Keratinocyte (primary cell): Measurements from ENCODE around the gene TTC9B. TPM values are rescaled to one million over a fixed set of nuclear protein-coding genes. Genes with fewer than 3 reads are reported as not detected.

Experiments
- DNase-seq: peaks from one replicate; pipeline ENCODE4 v3.0.0-alpha.2; 2011; ENCODE audit warnings: low read depth, missing footprints, low spot score
- FAIRE-seq: peaks from 2 replicates; lab custom pipeline; 2011; peaks lifted over from hg19 to GRCh38; lab: Jason Lieb, UNC
- H2AFZ ChIP-seq: 2 replicates; pipeline ENCODE4 v1.6.0; 2012; ENCODE audit warnings: low read length, control low read depth, inconsistent platforms; ENCODE audit not compliant: control insufficient read depth
- H3K27ac ChIP-seq: 2 replicates; pipeline ENCODE4 v1.5.1; 2011; ENCODE audit warnings: low read length; ENCODE audit not compliant: control insufficient read depth, insufficient read depth
- H3K27me3 ChIP-seq: 3 replicates; pipeline ENCODE4 v1.6.0; 2011; ENCODE audit warnings: low read length; ENCODE audit not compliant: control insufficient read depth, insufficient read depth; ENCODE audit errors: extremely low read depth
- H3K36me3 ChIP-seq, 2 experiments: 2 replicates in 1 of 2; 3 replicates in 1 of 2; pipeline ENCODE4 v1.5.1; 2011; ENCODE audit warnings: low read length in 2 of 2, mild to moderate bottlenecking in 1 of 2; ENCODE audit not compliant: control insufficient read depth in 2 of 2, insufficient read depth in 2 of 2; ENCODE audit errors: extremely low read depth in 1 of 2
- H3K4me1 ChIP-seq: 3 replicates; pipeline ENCODE4 v1.5.1; 2011; ENCODE audit warnings: low read length; ENCODE audit not compliant: control insufficient read depth, insufficient read depth; ENCODE audit errors: extremely low read depth
- H3K4me2 ChIP-seq: 3 replicates; pipeline ENCODE4 v1.6.0; 2011; ENCODE audit warnings: low read depth, low read length; ENCODE audit not compliant: control insufficient read depth, insufficient read depth; ENCODE audit errors: extremely low read depth
- H3K4me3 ChIP-seq, 3 experiments: fragments of 200-600 bp in 1 of 3; sonication (generic) in 1 of 3; 2 replicates in 2 of 3; 3 replicates in 1 of 3; pipeline ENCODE4 v1.5.1; 2011 to 2016; ENCODE audit warnings: low read length in 3 of 3, mild to moderate bottlenecking in 3 of 3, control low read depth in 2 of 3, inconsistent platforms in 1 of 3, low read depth in 1 of 3, mixed read lengths in 1 of 3, mixed run types in 1 of 3, moderate library complexity in 1 of 3; ENCODE audit not compliant: control insufficient read depth in 2 of 3, insufficient read depth in 2 of 3; ENCODE audit errors: extremely low read depth in 1 of 3
- H3K79me2 ChIP-seq: 2 replicates; pipeline ENCODE4 v1.6.0; 2012; ENCODE audit warnings: low read length; ENCODE audit not compliant: control insufficient read depth, insufficient read depth
- H3K9ac ChIP-seq: 3 replicates; pipeline ENCODE4 v1.6.0; 2011; ENCODE audit warnings: low read length; ENCODE audit not compliant: control insufficient read depth, insufficient read depth; ENCODE audit errors: extremely low read depth
- H3K9me1 ChIP-seq: 3 replicates; pipeline ENCODE4 v1.6.0; 2011; ENCODE audit warnings: low read length; ENCODE audit not compliant: control insufficient read depth, insufficient read depth; ENCODE audit errors: extremely low read depth
- H3K9me3 ChIP-seq: 2 replicates; pipeline ENCODE4 v1.5.1; 2012; ENCODE audit warnings: low read depth, low read length; ENCODE audit not compliant: control insufficient read depth
- H4K20me1 ChIP-seq: 3 replicates; pipeline ENCODE4 v1.6.0; 2011; ENCODE audit warnings: low read length; ENCODE audit not compliant: control insufficient read depth, insufficient read depth; ENCODE audit errors: extremely low read depth
- EZH2 ChIP-seq: IDR thresholded peaks from one replicate; pipeline ENCODE4 v1.6.1; 2012; ENCODE audit warnings: inconsistent platforms, mild to moderate bottlenecking, low read length, moderate library complexity
- dilution Hi-C: fragments of 300-500 bp; cut with MboI; formaldehyde crosslinking; loops from one replicate; pipeline ENCODE4 v1.7.0; 2020; ENCODE audit warnings: low sequenced_read_pairs; ENCODE audit not compliant: extremely low pct_ligation_motif_present
- polyA plus RNA-seq, 5 experiments: library from polyadenylated mRNA; depleted of rRNA in 3 of 5; stranded (reverse) in 3 of 5; stranded (forward) in 1 of 5; unstranded in 1 of 5; fragments of >200 nt; gene quantifications; 1 replicate in 1 of 5; 2 replicates in 3 of 5; 3 replicates in 1 of 5; pipeline versions ENCODE4 v1.2.1 to v1.2.3, GENCODE V29; 2011 to 2012; ENCODE audit warnings: missing spikeins in 2 of 5, low read depth in 1 of 5, low replicate concordance in 1 of 5
- TF ChIP-seq, protein P1 (sequence below), 3 experiments: IDR thresholded peaks in 1 of 3; conservative IDR thresholded peaks in 1 of 3; optimal IDR thresholded peaks in 1 of 3; 2 replicates in 2 of 3; 3 replicates in 1 of 3; pipeline versions ENCODE3 to v1.5.1; 2011; ENCODE audit warnings: low read length in 3 of 3, mild to moderate bottlenecking in 3 of 3, moderate library complexity in 2 of 3, control low read depth in 1 of 3, inconsistent platforms in 1 of 3; ENCODE audit not compliant: insufficient read depth in 2 of 3; ENCODE audit errors: extremely low read depth in 1 of 3

Gene TTC9B
- polyA plus RNA-seq, 1 donor (not counting 4 experiments of a cell fraction or from before 2014, with no cell fraction given), result not detected

DNA sequence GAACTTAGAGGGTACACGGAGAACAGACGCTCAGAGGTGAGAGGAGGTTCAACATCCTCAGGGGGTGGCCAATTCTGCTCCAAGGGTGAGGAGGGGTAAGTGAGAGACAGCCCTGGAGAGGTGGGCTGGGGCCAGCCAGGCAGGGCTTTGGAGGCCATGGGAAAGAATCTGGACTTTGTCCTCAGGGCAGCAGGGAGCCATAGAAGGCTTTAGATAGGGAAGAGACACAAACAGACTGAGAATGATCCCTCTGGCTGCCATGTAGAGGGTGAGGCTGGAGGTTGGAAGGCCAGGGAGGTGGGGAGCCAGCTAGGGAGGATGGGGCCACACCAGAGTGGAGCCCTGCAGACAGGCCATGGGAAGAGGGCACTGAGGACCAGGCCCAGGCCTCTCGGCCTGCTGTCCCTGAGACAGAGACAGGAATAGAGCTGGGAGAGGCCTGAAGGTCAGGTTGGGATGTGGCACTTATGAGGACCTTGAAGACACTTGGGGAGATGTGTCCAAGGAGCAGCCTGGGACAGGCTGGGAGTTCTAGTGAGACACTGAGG is 37.5 kb upstream of the TTC9B start:
- Histone ChIP-seq H3K79me2 (peaks cover 20% of the 10 kb centered on the region), H3K9ac (no peak overlapping the region), H2AFZ (no peak overlapping the region), H3K27me3 (no peaks in the 10 kb centered on the region), H3K36me3 (peaks cover 8 to 16% of the 10 kb centered on the region in 2 experiments), H3K9me1 (peaks cover 6% of the 10 kb centered on the region), H3K9me3 (no peaks in the 10 kb centered on the region), H3K4me1 (peaks cover 9% of the 10 kb centered on the region), H3K4me3 (no peak overlapping the region), H3K27ac (no peak overlapping the region), H3K4me2 (no peak overlapping the region), H4K20me1 (peaks cover 10% of the 10 kb centered on the region)
- DNase-seq (no peak), FAIRE-seq (no peak)
- TF ChIP-seq EZH2, result no peak
- TF ChIP-seq, protein P1, sequence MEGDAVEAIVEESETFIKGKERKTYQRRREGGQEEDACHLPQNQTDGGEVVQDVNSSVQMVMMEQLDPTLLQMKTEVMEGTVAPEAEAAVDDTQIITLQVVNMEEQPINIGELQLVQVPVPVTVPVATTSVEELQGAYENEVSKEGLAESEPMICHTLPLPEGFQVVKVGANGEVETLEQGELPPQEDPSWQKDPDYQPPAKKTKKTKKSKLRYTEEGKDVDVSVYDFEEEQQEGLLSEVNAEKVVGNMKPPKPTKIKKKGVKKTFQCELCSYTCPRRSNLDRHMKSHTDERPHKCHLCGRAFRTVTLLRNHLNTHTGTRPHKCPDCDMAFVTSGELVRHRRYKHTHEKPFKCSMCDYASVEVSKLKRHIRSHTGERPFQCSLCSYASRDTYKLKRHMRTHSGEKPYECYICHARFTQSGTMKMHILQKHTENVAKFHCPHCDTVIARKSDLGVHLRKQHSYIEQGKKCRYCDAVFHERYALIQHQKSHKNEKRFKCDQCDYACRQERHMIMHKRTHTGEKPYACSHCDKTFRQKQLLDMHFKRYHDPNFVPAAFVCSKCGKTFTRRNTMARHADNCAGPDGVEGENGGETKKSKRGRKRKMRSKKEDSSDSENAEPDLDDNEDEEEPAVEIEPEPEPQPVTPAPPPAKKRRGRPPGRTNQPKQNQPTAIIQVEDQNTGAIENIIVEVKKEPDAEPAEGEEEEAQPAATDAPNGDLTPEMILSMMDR (optimal IDR thresholded peaks at IDR 0.05 in 1 of 3, IDR thresholded peaks at IDR 0.05 in 1 of 3, conservative IDR thresholded peaks at IDR 0.05 in 1 of 3; ENCODE audit: extremely low read depth in 1 of 3, insufficient read depth in 2 of 3, low read length in 3 of 3), result no peak
- dilution Hi-C loops, result no loop called here

DNA sequence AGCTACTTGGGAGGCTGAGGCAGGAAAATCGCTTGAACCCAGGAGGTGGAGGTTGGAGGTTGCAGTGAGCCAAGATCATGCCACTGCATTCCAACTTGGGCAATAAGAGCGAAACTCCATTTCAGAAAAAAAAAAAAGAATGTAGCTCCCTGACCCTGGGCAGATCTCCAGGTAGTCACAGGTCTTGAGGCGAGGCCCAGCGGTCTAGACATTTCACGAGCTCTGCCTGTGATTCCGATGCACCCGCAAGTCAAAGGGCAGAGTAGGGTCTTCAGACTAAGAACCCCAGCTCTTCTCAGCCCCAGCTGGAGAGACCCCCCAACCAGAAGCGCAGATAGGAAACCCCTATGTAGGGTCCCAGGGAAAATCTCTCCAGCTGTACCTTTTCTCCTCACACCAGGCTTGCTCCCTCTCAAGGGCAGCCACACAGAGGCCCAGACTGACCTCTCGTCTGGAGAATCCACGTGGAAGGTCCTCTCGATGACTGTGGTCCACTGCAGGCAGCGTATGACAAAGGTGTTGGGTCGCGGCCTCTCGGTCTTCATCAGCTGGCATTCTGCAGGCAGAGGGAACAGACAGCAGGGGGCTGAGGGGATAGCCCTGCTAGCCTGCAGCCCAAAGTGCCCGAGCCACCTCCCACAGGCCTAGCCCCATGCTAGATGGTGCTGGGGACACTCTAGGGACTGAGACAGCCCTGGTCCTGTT is 36.7 kb upstream of the TTC9B start:
- dilution Hi-C loops, result no loop called here
- Histone ChIP-seq H3K4me2 (no peak overlapping the region), H3K9me1 (peaks cover 6% of the 10 kb centered on the region), H2AFZ (no peak overlapping the region), H3K4me1 (peaks cover 9% of the 10 kb centered on the region), H3K9ac (no peak overlapping the region), H3K27me3 (no peaks in the 10 kb centered on the region), H3K36me3 (peaks cover 8 to 18% of the 10 kb centered on the region in 2 experiments), H3K79me2 (peaks cover 20% of the 10 kb centered on the region), H3K27ac (no peak overlapping the region), H3K9me3 (no peaks in the 10 kb centered on the region), H3K4me3 (no peak overlapping the region), H4K20me1 (peaks cover 10% of the 10 kb centered on the region)
- DNase-seq (no peak), FAIRE-seq (no peak)
- TF ChIP-seq, protein P1 (optimal IDR thresholded peaks at IDR 0.05 in 1 of 3, IDR thresholded peaks at IDR 0.05 in 1 of 3, conservative IDR thresholded peaks at IDR 0.05 in 1 of 3; ENCODE audit: extremely low read depth in 1 of 3, insufficient read depth in 2 of 3, low read length in 3 of 3), result no peak
- TF ChIP-seq EZH2, result no peak
